Measurements from ENCODE around the gene TXNL4A. TPM values are rescaled to one million over a fixed set of nuclear protein-coding genes. Genes with fewer than 3 reads are reported as not detected.

Gene TXNL4A
- total RNA-seq, 1 donor from 2014 or later, result 92.0 TPM

GRCh38 chr18:79938196-79938595, 50.2 kb downstream of the TXNL4A start:
- Histone ChIP-seq H3K27ac (replicated peaks) (no peak overlapping the region), H3K4me1 (peaks cover 68% of the 10 kb centered on the region), H3K27me3 (ENCODE audit: low read depth) (no peaks in the 10 kb centered on the region), H3K9me3 (replicated peaks) (peaks cover 6% of the 10 kb centered on the region), H3K4me3 (no peak overlapping the region), H3K36me3 (peaks cover 60% of the 10 kb centered on the region)
- TF ChIP-seq, protein P1, sequence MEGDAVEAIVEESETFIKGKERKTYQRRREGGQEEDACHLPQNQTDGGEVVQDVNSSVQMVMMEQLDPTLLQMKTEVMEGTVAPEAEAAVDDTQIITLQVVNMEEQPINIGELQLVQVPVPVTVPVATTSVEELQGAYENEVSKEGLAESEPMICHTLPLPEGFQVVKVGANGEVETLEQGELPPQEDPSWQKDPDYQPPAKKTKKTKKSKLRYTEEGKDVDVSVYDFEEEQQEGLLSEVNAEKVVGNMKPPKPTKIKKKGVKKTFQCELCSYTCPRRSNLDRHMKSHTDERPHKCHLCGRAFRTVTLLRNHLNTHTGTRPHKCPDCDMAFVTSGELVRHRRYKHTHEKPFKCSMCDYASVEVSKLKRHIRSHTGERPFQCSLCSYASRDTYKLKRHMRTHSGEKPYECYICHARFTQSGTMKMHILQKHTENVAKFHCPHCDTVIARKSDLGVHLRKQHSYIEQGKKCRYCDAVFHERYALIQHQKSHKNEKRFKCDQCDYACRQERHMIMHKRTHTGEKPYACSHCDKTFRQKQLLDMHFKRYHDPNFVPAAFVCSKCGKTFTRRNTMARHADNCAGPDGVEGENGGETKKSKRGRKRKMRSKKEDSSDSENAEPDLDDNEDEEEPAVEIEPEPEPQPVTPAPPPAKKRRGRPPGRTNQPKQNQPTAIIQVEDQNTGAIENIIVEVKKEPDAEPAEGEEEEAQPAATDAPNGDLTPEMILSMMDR (IDR thresholded peaks at IDR 0.05; ENCODE audit: borderline replicate concordance), result no peak
- DNase-seq, result no peak
- intact Hi-C loops (cut with micrococcal nuclease), result no loop called here

GRCh38 chr18:79937103-79937860, 51.1 kb downstream of the TXNL4A start:
- Histone ChIP-seq H3K27ac (replicated peaks) (no peak overlapping the region), H3K27me3 (ENCODE audit: low read depth) (no peaks in the 10 kb centered on the region), H3K4me3 (no peak overlapping the region), H3K36me3 (peaks cover 63% of the 10 kb centered on the region), H3K9me3 (replicated peaks) (peaks cover 15% of the 10 kb centered on the region), H3K4me1 (peaks cover 59% of the 10 kb centered on the region)
- intact Hi-C loops (cut with micrococcal nuclease), result no loop called here
- TF ChIP-seq, protein P1 (IDR thresholded peaks at IDR 0.05; ENCODE audit: borderline replicate concordance), result no peak
- DNase-seq, result no peak

- TF ChIP-seq, protein P1 (IDR thresholded peaks at IDR 0.05; ENCODE audit: borderline replicate concordance), result no peak
- Histone ChIP-seq H3K27ac (replicated peaks) (no peak overlapping the region), H3K4me3 (no peak overlapping the region), H3K4me1 (peaks cover 53% of the 10 kb centered on the region), H3K9me3 (replicated peaks) (peaks cover 21% of the 10 kb centered on the region), H3K36me3 (peaks cover 68% of the 10 kb centered on the region), H3K27me3 (ENCODE audit: low read depth) (no peaks in the 10 kb centered on the region)
- DNase-seq, result no peak
- intact Hi-C loops (cut with micrococcal nuclease), result no loop called here
Observed at GRCh38 chr18:79936641-79937040, 51.7 kb downstream of the TXNL4A start.

DNA sequence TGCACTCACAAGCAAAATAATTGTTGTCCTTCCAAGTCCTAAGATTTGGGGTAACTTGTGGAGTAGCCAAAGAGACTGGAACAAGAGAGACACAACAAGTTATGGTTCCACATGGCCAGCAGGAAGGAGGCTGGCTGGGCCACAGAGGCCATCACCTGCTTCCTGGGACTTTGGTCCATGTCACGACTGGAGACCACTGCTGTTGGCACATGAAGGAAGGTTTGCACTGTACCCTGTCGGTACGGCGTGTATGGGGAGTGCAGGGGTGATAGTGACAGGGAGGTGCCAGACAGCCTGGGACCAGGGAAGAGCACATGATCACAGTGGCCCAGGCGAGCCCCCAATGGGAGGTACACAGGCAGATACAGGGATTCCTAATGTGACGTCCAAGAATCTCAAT, 52.4 kb downstream of the TXNL4A start:
- H3K36me3 ChIP-seq, result peaks cover 65% of the 10 kb centered on the region
- DNase-seq, result no peak
- TF ChIP-seq, protein P1 (IDR thresholded peaks at IDR 0.05; ENCODE audit: borderline replicate concordance), result no peak
- H3K4me3 ChIP-seq, result no peak overlapping the region
- H3K9me3 ChIP-seq (replicated peaks), result peaks cover 28% of the 10 kb centered on the region
- H3K27me3 ChIP-seq (ENCODE audit: low read depth), result no peaks in the 10 kb centered on the region
- intact Hi-C loops (cut with micrococcal nuclease), result no loop called here
- peaks cover 46% of the 10 kb centered on the region for H3K4me1 ChIP-seq
- no peak overlapping the region for H3K27ac ChIP-seq (replicated peaks)

DNA sequence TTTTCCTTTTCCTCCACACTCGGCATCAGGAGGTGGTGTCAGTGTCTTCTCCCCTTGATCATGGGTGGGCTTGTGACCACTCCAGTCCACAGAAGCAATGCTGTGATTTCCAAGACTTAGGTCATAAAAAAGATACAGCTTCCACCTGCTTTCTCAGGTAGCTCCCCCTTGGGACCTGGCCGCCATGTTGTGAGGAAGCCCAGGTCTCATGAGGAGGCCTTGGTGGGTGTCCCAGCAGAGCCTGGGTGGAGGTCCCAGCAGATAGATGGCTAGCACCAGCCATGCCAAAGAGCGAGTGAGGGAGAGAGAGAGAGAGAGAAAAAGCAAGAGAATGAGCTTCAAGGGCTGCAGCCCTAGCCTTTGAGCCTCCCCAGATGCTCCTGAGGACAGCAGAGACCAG, 52.9 kb downstream of the TXNL4A start:
- H3K36me3 ChIP-seq, result peaks cover 65% of the 10 kb centered on the region

More for the DNA sequence above, 52.9 kb downstream of the TXNL4A start:
- H3K9me3 ChIP-seq (replicated peaks), result peaks cover 33% of the 10 kb centered on the region
- H3K27me3 ChIP-seq (ENCODE audit: low read depth), result no peaks in the 10 kb centered on the region
- DNase-seq, result no peak
- H3K4me3 ChIP-seq, result no peak overlapping the region
- no peak overlapping the region for H3K27ac ChIP-seq (replicated peaks)
- H3K4me1 ChIP-seq, result peaks cover 42% of the 10 kb centered on the region
- TF ChIP-seq, protein P1 (IDR thresholded peaks at IDR 0.05; ENCODE audit: borderline replicate concordance), result no peak
- intact Hi-C loops (cut with micrococcal nuclease), result no loop called here

Measured in left ventricle myocardium inferior (tissue), 1 donor.